SK-N-SH (cell line): ENCODE data around the gene GMPPB.

Source experiments
- MXI1 ChIP-seq: IDR thresholded peaks from 2 replicates; pipeline ENCODE4 v1.6.1; 2012; ENCODE audit warnings: mild to moderate bottlenecking, low read depth, low read length, improper control_type of control experiment
- SMC3 ChIP-seq: IDR thresholded peaks from 2 replicates; pipeline ENCODE4 v1.6.1; 2012; ENCODE audit warnings: low read depth, low read length, improper control_type of control experiment
- TF ChIP-seq, protein P1 (sequence below): fragments of 200-600 bp; sonication (generic); IDR thresholded peaks from 2 replicates; pipeline ENCODE4 v1.6.1; 2017; ENCODE audit warnings: antibody characterized with exemption, mild to moderate bottlenecking, moderate library complexity

DNA sequence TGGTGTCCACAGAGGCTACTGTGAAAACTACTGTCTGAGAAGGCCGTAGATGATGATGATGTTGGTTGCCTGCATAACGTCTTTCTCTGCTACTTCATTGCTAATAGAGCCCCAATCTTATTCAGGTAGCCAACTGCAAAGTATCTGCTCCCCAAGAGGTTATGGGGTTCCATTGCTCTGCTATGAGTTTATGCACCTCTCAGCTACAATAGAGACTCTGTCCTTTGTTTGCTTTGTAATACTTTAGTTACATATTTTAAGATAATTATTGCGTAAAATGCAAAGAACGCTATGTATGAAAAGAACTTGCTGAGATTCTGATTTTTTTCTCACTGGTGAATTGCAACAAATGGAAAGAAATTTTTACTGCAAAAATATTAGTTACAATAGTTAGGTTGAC is 27.8 kb upstream of the GMPPB start:
- TF ChIP-seq, protein P1, sequence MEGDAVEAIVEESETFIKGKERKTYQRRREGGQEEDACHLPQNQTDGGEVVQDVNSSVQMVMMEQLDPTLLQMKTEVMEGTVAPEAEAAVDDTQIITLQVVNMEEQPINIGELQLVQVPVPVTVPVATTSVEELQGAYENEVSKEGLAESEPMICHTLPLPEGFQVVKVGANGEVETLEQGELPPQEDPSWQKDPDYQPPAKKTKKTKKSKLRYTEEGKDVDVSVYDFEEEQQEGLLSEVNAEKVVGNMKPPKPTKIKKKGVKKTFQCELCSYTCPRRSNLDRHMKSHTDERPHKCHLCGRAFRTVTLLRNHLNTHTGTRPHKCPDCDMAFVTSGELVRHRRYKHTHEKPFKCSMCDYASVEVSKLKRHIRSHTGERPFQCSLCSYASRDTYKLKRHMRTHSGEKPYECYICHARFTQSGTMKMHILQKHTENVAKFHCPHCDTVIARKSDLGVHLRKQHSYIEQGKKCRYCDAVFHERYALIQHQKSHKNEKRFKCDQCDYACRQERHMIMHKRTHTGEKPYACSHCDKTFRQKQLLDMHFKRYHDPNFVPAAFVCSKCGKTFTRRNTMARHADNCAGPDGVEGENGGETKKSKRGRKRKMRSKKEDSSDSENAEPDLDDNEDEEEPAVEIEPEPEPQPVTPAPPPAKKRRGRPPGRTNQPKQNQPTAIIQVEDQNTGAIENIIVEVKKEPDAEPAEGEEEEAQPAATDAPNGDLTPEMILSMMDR = no peak
- TF ChIP-seq MXI1 (no peak), SMC3 (no peak)
